Measurements from ENCODE around the gene ZNF541.

The ZNF541 gene

DNA sequence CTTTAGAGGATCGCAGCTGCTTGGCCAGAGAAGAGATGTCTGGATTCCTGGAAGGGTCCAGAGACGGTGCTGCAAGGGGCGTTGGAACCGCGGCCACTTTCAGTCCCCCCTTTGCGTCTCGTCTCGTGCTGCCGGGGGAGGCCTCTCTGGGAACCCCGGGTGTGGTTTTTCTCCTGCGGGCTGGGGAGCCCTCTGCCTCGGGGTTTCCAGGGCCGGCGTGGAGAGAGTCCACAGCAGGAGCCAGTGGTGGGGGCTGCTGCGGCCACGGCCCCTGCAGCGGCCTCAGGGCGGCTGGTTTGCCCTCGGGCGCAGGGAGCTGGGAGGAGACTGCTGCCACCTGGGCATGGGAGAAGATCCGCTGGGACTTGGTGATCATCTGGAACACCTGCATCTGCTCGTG lies 28.5 kb downstream of the ZNF541 start:
- H3K9ac ChIP-seq (ENCODE audit: low read depth in 1 of 2, low read length in 2 of 2), result no peak overlapping the region
- no peaks in the 10 kb centered on the region for H3K9me3 ChIP-seq (ENCODE audit: control insufficient read depth in 2 of 2, low read length in 2 of 2)
- H3K27me3 ChIP-seq (ENCODE audit: control insufficient read depth in 2 of 2, insufficient read depth in 2 of 2, low read length in 2 of 2), result peaks cover 0 to 7% of the 10 kb centered on the region in 2 donors
- no peak overlapping the region for H3K4me3 ChIP-seq (ENCODE audit: low read length in 2 of 2)
- no peaks in the 10 kb centered on the region for H3K36me3 ChIP-seq (ENCODE audit: control insufficient read depth in 2 of 2, insufficient read depth in 2 of 2, low read length in 2 of 2)
- H3K27ac ChIP-seq (ENCODE audit: low read depth in 2 of 2, low read length in 2 of 2), result no peak overlapping the region
- H3K4me1 ChIP-seq (ENCODE audit: control insufficient read depth in 2 of 2, insufficient read depth in 2 of 2, low read length in 2 of 2), result no peaks in the 10 kb centered on the region

DNA sequence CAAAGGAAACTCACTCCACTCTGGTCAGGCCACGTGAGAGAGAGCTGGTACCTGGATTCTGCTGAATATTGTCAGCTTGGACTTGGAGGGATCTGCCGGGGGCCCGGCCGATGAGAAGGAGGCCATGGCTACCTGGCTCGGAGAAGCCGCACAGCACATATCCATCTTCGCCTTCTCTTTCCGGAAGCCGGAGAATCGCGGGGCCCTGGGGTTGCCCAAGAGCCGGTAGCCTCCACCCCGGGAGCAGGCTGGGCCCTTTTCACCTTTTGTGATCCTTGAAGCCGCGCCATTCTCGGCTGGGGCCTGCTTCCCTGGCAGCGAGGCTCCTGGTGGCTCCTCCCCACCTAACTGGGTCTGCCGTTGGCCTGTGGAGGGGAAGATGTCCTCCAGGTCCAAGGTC lies 28.9 kb downstream of the ZNF541 start:
- H3K4me1 ChIP-seq (ENCODE audit: control insufficient read depth in 2 of 2, insufficient read depth in 2 of 2, low read length in 2 of 2), result no peaks in the 10 kb centered on the region
- H3K36me3 ChIP-seq (ENCODE audit: control insufficient read depth in 2 of 2, insufficient read depth in 2 of 2, low read length in 2 of 2), result no peaks in the 10 kb centered on the region
- H3K27me3 ChIP-seq (ENCODE audit: control insufficient read depth in 2 of 2, insufficient read depth in 2 of 2, low read length in 2 of 2), result peaks cover 0 to 7% of the 10 kb centered on the region in 2 donors
- no peak overlapping the region for H3K27ac ChIP-seq (ENCODE audit: low read depth in 2 of 2, low read length in 2 of 2)
- H3K9ac ChIP-seq (ENCODE audit: low read depth in 1 of 2, low read length in 2 of 2), result no peak overlapping the region
- H3K9me3 ChIP-seq (ENCODE audit: control insufficient read depth in 2 of 2, low read length in 2 of 2), result no peaks in the 10 kb centered on the region
- no peak overlapping the region for H3K4me3 ChIP-seq (ENCODE audit: low read length in 2 of 2)

DNA sequence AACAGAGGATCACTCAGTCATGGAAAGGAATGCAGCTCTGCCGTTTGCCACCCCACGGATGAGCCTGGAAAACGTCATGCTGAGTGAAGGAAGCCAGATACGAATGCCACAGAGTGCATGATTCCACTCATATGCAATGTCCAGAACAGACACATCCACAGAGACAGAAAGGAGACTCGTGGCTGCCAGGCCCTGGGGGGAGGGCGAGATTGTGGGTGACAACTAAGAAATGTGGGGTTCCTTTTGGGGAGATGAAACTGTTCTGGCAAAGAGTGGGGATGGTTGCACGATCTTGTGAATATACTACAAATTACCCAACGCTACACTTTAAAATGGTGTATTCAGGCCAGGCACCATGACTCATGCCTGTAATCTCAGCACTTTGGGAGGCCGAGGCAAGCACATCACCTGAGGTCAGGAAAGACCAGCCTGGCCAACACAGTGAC lies 30.9 kb downstream of the ZNF541 start:
- peaks cover 0 to 7% of the 10 kb centered on the region in 2 donors for H3K27me3 ChIP-seq (ENCODE audit: control insufficient read depth in 2 of 2, insufficient read depth in 2 of 2, low read length in 2 of 2)
- no peak overlapping the region for H3K4me3 ChIP-seq (ENCODE audit: low read length in 2 of 2)
- no peaks in the 10 kb centered on the region for H3K9me3 ChIP-seq (ENCODE audit: control insufficient read depth in 2 of 2, low read length in 2 of 2)
- peak overlapping the region in 1 of 2 donors; percentile 17 for H3K27ac ChIP-seq (ENCODE audit: low read depth in 2 of 2, low read length in 2 of 2)
- no peak overlapping the region for H3K9ac ChIP-seq (ENCODE audit: low read depth in 1 of 2, low read length in 2 of 2)
- no peaks in the 10 kb centered on the region for H3K36me3 ChIP-seq (ENCODE audit: control insufficient read depth in 2 of 2, insufficient read depth in 2 of 2, low read length in 2 of 2)
- no peaks in the 10 kb centered on the region for H3K4me1 ChIP-seq (ENCODE audit: control insufficient read depth in 2 of 2, insufficient read depth in 2 of 2, low read length in 2 of 2)

DNA sequence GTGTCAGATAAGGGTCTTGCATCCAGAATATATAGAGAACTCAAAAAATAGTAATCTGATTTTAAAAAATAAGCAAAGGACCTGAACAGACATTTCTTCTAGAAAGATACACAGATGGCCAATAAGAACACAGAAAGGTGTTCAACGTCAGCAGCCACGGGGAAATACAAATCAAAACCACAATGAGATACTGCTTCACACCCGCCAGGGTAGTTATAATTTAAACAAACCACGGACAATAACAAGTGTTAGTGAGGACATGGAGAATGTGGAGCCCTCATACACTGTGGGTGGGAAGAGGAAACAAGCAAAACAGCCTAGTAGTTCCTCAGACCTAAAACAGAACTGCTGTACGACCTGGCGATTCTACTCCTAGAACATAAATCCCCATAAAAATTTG lies 31.4 kb downstream of the ZNF541 start:
- H3K4me1 ChIP-seq (ENCODE audit: control insufficient read depth in 2 of 2, insufficient read depth in 2 of 2, low read length in 2 of 2), result no peaks in the 10 kb centered on the region
- H3K4me3 ChIP-seq (ENCODE audit: low read length in 2 of 2), result no peak overlapping the region
- H3K9ac ChIP-seq (ENCODE audit: low read depth in 1 of 2, low read length in 2 of 2), result no peak overlapping the region
- peak overlapping the region in 1 of 2 donors; percentile 17 for H3K27ac ChIP-seq (ENCODE audit: low read depth in 2 of 2, low read length in 2 of 2)
- peaks cover 0 to 7% of the 10 kb centered on the region in 2 donors for H3K27me3 ChIP-seq (ENCODE audit: control insufficient read depth in 2 of 2, insufficient read depth in 2 of 2, low read length in 2 of 2)
- H3K9me3 ChIP-seq (ENCODE audit: control insufficient read depth in 2 of 2, low read length in 2 of 2), result no peaks in the 10 kb centered on the region
- H3K36me3 ChIP-seq (ENCODE audit: control insufficient read depth in 2 of 2, insufficient read depth in 2 of 2, low read length in 2 of 2), result no peaks in the 10 kb centered on the region

DNA sequence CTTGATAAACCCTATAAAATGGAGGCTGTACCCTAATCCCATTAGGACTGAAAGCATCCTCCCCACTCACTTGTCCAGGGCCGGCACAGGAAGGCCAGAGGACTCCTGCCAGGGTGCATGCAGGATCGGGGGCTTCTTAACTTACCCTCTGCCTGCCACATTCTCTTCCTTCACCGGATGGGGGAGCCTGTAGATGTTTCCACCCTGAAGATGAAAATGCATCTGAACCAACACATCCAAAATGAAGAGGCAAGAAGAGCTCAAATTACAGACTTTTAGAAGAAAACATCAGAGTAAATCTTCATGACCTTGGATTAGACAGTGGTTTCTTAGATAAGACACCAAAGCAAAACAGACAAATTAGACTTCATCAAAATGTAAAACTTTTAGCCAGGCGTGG lies 32.2 kb downstream of the ZNF541 start:
- Histone ChIP-seq H3K9ac (ENCODE audit: low read depth in 1 of 2, low read length in 2 of 2) (no peak overlapping the region), H3K36me3 (ENCODE audit: control insufficient read depth in 2 of 2, insufficient read depth in 2 of 2, low read length in 2 of 2) (no peaks in the 10 kb centered on the region), H3K27ac (ENCODE audit: low read depth in 2 of 2, low read length in 2 of 2) (no peak overlapping the region), H3K4me1 (ENCODE audit: control insufficient read depth in 2 of 2, insufficient read depth in 2 of 2, low read length in 2 of 2) (no peaks in the 10 kb centered on the region), H3K9me3 (ENCODE audit: control insufficient read depth in 2 of 2, low read length in 2 of 2) (no peaks in the 10 kb centered on the region), H3K27me3 (ENCODE audit: control insufficient read depth in 2 of 2, insufficient read depth in 2 of 2, low read length in 2 of 2) (peaks cover 0 to 7% of the 10 kb centered on the region in 2 donors), H3K4me3 (ENCODE audit: low read length in 2 of 2) (no peak overlapping the region)

DNA sequence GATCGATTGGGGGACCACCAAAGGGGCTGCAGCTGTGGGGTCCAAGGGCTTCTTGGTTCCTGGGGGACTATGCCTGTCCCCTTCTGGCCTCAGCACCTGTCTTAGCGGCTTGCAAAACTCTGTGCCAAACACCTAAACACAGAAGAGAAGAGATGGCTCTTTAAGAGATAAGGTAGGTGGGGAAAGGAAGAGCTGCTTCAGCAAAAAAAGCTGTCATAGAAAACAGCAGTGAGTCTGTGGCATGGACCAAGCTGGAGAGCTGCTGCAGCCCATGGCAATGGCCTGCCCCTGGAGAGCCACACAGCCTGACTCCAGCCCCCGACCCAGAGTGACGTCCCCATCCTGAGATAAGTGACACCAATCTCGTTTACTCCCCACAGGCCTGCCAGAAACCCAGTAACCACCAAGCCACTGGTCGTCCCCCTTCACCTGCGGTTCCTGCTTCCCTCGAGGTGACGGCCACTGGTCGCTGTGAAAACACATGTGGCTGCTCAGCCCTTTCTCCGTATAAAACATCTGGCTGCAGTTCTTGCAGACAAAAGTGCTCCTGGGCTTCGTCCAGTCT lies 33.1 kb downstream of the ZNF541 start:
- H3K36me3 ChIP-seq (ENCODE audit: control insufficient read depth in 2 of 2, insufficient read depth in 2 of 2, low read length in 2 of 2), result no peaks in the 10 kb centered on the region
- no peaks in the 10 kb centered on the region for H3K27me3 ChIP-seq (ENCODE audit: control insufficient read depth in 2 of 2, insufficient read depth in 2 of 2, low read length in 2 of 2)
- H3K27ac ChIP-seq (ENCODE audit: low read depth in 2 of 2, low read length in 2 of 2), result no peak overlapping the region
- no peak overlapping the region for H3K4me3 ChIP-seq (ENCODE audit: low read length in 2 of 2)
- no peaks in the 10 kb centered on the region for H3K9me3 ChIP-seq (ENCODE audit: control insufficient read depth in 2 of 2, low read length in 2 of 2)
- no peaks in the 10 kb centered on the region for H3K4me1 ChIP-seq (ENCODE audit: control insufficient read depth in 2 of 2, insufficient read depth in 2 of 2, low read length in 2 of 2)
- H3K9ac ChIP-seq (ENCODE audit: low read depth in 1 of 2, low read length in 2 of 2), result no peak overlapping the region

DNA sequence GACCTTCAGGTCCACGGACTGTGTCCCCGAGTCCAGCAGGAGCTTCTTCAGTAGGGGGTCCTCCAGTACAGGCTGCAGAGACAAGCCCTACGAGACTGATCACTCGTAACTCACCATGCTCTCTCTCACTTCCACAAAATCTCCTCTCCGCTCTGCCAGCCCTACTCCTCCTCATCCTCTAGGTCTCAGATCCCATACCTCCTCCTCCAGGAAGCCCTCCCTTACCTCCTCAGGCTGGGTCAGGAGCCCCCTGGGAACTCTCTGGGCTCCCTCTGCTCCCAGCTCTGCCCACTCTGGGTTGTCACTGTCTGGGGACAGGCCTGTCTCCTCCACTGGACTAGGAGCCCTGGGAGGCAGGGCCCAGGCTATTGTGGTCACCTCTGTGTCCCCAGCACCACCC lies 34.1 kb downstream of the ZNF541 start:
- Histone ChIP-seq H3K4me1 (ENCODE audit: control insufficient read depth in 2 of 2, insufficient read depth in 2 of 2, low read length in 2 of 2) (no peaks in the 10 kb centered on the region), H3K9me3 (ENCODE audit: control insufficient read depth in 2 of 2, low read length in 2 of 2) (no peaks in the 10 kb centered on the region), H3K27ac (ENCODE audit: low read depth in 2 of 2, low read length in 2 of 2) (no peak overlapping the region), H3K4me3 (ENCODE audit: low read length in 2 of 2) (no peak overlapping the region), H3K9ac (ENCODE audit: low read depth in 1 of 2, low read length in 2 of 2) (no peak overlapping the region), H3K27me3 (ENCODE audit: control insufficient read depth in 2 of 2, insufficient read depth in 2 of 2, low read length in 2 of 2) (no peaks in the 10 kb centered on the region), H3K36me3 (ENCODE audit: control insufficient read depth in 2 of 2, insufficient read depth in 2 of 2, low read length in 2 of 2) (no peaks in the 10 kb centered on the region)

DNA sequence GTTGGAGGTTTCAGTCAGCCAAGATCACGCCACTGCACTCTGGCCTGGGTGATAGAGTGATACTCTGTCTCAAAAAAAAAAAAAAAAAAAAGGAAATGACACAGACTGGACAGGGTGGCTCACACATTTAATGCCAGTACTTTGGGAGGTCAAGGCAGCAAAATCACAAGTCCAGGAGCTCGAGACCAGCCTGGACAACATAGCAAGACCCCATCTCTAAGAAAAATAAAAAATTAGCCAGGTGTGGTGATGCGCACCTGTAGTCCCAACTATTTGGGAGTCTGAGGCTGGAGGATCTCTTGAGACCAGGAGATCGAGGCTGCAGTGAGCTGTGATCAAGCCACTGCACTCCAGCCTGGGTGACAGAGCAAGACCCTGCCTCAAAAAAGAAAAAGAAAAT lies 35.5 kb downstream of the ZNF541 start:
- H3K27me3 ChIP-seq (ENCODE audit: control insufficient read depth in 2 of 2, insufficient read depth in 2 of 2, low read length in 2 of 2), result no peaks in the 10 kb centered on the region
- H3K9me3 ChIP-seq (ENCODE audit: control insufficient read depth in 2 of 2, low read length in 2 of 2), result no peaks in the 10 kb centered on the region
- H3K36me3 ChIP-seq (ENCODE audit: control insufficient read depth in 2 of 2, insufficient read depth in 2 of 2, low read length in 2 of 2), result no peaks in the 10 kb centered on the region
- no peaks in the 10 kb centered on the region for H3K4me1 ChIP-seq (ENCODE audit: control insufficient read depth in 2 of 2, insufficient read depth in 2 of 2, low read length in 2 of 2)
- H3K27ac ChIP-seq (ENCODE audit: low read depth in 2 of 2, low read length in 2 of 2), result no peak overlapping the region
- H3K4me3 ChIP-seq (ENCODE audit: low read length in 2 of 2), result no peak overlapping the region
- H3K9ac ChIP-seq (ENCODE audit: low read depth in 1 of 2, low read length in 2 of 2), result no peak overlapping the region

DNA sequence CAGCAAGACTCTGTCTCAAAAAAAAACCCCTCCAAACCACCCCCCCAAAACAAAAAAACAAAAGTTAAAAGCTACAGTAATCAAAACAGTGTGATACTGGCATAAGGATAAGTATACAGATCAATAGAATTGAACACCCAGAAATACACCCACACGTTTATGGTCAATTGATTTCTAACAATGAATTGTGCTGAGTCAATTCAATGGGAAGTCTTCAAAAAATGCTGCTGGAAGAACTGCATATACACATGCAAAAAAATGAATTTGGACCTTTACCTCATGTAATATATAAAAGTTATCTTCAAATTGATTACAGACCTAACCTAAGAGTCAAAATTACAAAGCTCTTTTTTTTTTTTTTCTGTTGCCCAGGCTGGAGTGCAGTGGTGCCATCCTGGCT lies 38.3 kb downstream of the ZNF541 start:
- H3K9me3 ChIP-seq (ENCODE audit: control insufficient read depth in 2 of 2, low read length in 2 of 2), result no peaks in the 10 kb centered on the region
- no peaks in the 10 kb centered on the region for H3K4me1 ChIP-seq (ENCODE audit: control insufficient read depth in 2 of 2, insufficient read depth in 2 of 2, low read length in 2 of 2)
- H3K36me3 ChIP-seq (ENCODE audit: control insufficient read depth in 2 of 2, insufficient read depth in 2 of 2, low read length in 2 of 2), result no peaks in the 10 kb centered on the region

DNA sequence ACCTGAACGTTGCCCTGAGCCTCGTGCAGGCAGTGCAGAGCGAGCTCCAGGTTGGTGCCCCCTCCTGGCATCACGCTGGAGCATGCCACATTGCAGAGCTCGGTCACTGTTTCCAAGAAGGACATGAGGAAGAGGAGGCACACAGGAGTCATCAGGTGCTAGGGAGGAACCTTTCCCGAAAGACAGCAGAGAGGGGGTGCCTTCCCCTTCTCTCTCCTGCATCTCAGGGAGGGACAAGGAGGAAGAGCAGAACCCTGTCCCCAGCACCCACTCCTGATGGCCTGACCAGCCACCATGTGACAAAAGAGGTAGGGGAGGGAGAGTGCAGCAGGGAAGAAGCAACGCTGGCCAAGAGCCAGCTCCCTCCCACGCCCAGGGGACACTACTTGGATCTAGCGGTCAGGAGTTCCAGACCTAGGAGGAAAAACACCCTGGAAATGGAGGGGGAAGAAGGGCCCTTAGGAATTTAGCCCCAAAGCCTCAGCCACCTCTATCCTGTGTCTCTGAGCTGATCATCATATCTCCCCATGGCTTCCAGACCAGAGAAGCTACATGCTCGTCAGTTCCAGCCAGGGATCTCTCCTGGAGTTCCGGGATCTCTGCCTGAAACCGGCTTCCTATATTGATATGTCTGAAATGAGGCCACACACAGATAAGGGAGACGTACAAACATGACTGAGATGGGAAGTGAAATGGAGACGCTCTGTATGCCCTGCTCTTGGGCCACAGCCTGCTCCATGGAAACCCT lies 41.1 kb downstream of the ZNF541 start:
- no peaks in the 10 kb centered on the region for H3K9me3 ChIP-seq (ENCODE audit: control insufficient read depth in 2 of 2, low read length in 2 of 2)
- H3K4me3 ChIP-seq (ENCODE audit: low read length in 2 of 2), result no peak overlapping the region
- no peaks in the 10 kb centered on the region for H3K36me3 ChIP-seq (ENCODE audit: control insufficient read depth in 2 of 2, insufficient read depth in 2 of 2, low read length in 2 of 2)
- no peaks in the 10 kb centered on the region for H3K4me1 ChIP-seq (ENCODE audit: control insufficient read depth in 2 of 2, insufficient read depth in 2 of 2, low read length in 2 of 2)
- no peak overlapping the region for H3K9ac ChIP-seq (ENCODE audit: low read depth in 1 of 2, low read length in 2 of 2)
- H3K27me3 ChIP-seq (ENCODE audit: control insufficient read depth in 2 of 2, insufficient read depth in 2 of 2, low read length in 2 of 2), result no peaks in the 10 kb centered on the region
- no peak overlapping the region for H3K27ac ChIP-seq (ENCODE audit: low read depth in 2 of 2, low read length in 2 of 2)

More for the DNA sequence above, 38.3 kb downstream of the ZNF541 start:
- Histone ChIP-seq H3K27me3 (ENCODE audit: control insufficient read depth in 2 of 2, insufficient read depth in 2 of 2, low read length in 2 of 2) (no peaks in the 10 kb centered on the region), H3K9ac (ENCODE audit: low read depth in 1 of 2, low read length in 2 of 2) (no peak overlapping the region), H3K27ac (ENCODE audit: low read depth in 2 of 2, low read length in 2 of 2) (no peak overlapping the region), H3K4me3 (ENCODE audit: low read length in 2 of 2) (no peak overlapping the region)
